ENCODE measurements around the gene GLRA2.
A peak's percentile ranks its signal among the peaks of the same experiment; 100 is the strongest.

Gene GLRA2

DNA sequence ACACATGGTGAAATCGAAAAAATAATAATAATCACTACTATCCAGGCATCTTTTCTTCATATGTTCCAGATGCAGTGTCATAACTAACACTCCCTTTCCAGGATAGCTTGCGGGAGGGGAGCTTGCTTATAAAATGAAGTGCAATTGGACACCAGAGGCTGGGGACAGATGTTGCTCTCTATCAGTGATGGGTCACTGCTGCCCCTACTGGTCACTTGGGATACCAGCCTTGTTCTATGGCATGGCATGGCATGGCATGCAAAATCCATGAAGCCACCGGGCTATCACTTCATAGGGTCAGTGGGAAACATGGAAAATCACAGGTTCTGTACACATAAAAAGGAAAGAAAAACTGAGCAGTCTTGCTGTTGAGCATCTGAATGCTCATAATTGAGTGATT, 168.1 kb downstream of the GLRA2 start:
- DNase-seq = peak in 2 of 56 donors; percentile 0 to 3

DNA sequence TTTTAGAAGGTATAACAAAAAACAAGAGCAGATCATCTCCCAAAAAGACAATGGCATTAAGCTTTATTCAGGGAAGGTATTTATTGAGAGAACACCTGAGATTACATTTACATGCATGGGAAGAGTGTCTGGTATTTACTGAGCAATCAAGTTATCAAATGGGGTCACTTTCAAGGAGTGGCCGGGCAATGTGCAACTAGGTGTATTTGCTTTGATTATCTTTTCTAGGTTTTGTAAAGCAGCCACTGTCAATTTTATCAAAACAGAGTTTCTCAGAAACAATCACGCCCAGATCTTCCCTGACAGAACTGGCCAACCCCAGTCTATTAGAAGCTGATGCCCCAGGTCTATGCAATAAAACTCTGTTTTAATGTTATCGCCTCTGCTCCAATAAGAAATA, 169.5 kb downstream of the GLRA2 start:
- no peak for DNase-seq

DNA sequence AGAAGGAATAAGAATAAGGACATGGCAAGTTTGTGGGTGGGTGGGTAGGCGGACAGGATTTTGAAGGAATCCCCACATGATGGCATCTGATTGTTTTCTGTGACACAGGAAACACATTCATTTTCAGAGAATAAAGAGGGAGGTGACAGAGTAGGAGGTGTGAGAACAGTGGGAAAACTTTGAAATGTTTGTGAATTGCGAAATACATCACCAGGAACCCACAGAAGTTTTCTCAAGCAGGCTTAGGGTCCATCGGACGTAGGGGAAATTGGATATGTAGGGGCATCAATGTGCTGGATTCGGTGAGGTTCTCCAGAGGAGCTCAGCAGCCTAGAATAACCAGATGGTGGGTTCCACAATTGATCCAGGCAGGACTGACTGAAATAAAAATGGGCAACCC, 171.6 kb downstream of the GLRA2 start:
- DNase-seq = no peak

DNA sequence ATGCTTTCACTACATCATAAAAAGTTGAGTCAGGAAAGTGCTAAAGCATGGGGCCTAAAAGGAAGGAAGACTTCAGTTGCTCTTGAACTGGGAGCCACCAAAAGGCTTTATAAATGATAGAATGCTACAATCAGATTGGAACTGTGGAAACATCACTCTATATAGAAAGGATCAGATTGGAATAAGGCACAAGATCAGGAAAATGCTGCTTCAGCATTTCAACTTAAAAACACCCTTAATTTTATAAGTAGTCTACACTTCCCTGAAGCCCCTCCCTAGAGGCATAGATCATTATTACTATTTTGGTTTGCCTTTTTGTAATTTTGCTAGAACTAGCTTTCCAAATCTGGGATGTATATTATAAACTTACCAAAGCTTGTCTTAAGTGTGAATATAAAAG, 172.8 kb downstream of the GLRA2 start:
- no peak for DNase-seq

DNA sequence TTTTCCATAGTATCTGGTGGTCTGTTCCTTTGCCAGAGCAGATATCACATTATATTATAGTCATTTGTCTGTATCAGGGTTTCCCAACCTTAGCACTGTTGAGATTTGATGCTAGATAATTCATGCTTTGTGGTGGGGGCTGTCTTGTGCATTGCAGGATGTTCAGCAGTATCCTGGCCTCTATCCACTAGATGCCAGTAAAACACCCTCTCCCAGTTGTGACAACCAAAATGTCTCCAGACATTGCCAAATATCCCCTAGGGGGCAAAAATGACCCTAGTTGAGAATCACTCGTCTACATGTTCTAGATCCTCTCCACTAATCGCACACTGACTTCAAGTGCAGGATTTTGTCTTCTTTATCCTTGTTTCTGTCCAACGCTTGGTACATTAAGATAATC, 182.8 kb downstream of the GLRA2 start:
- DNase-seq = peak in 1 of 56 donors; percentile 0

DNA sequence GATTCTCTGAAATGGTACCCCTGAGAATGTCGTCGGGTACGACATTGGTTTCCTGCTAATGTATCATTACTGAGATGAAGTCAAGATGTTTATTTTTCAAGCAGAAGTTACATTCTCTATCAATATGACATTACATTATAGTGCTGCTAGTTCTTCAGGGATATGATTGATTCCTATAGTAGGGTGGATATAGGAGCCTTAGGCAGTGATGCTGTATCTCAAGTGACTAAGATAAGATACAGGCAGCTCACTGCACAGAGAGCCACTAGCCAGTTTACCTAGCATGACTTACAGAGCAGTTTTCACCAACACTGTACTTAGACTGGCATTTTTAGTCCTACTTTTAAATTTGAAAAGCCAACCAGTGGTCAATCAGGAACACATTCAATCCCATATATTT, 188.6 kb downstream of the GLRA2 start:
- DNase-seq = no peak

DNA sequence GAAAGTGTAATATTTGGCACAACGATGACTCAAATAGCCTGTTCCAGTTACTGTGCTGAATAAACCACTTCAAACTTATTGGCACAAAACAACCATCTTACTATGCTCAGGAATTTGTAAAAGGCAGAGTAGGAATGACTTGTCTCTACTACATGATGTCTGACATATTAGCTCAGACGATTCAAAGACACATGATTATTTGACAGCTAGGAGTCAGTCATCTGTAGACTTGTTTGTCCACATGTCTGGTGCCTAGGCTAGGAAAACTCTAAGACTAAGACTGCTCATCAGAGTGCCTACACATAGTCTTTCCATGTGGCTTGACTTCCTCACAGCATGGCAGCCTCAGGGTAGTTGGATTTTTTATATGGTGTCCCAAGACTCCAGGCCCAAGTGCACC, 189.1 kb downstream of the GLRA2 start:
- DNase-seq = no peak

DNA sequence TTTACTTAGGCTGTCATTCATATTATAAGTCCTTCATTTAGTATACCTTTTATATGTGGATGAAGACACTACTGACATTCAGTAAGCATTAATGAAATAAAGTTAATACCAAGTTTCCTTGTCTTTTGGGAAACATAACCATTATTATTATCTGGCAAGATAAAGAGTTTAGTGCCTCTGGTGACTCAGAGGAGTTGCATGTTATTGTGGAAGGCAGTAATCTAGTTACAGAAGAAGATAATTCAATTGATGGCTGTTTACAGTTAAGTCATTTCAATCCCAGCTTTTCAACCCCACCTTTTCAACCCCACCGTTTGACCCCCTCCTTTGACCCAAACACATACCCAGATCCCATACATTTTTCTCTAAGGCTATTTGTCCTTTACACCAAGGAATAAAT, 199.7 kb downstream of the GLRA2 start:
- no peak for DNase-seq

DNA sequence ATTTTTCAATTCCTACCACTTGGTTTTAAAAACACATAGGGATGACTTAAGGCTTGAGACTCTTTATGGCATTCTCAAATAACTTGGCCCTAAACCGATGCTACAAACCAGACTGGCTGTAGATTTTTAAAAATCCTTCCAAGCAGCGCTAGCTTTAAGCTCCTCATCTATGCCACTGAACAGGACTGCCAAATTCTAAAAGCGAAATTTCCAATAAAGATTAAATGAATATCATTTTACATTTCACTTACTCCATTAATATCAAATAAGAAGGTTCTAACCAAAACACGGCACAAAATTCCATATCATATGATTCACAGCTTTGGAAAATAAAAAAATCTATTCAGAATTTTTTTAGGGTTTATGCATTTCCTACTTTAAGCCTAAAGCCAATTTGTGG, 209.3 kb downstream of the GLRA2 start:
- no peak for DNase-seq

DNA sequence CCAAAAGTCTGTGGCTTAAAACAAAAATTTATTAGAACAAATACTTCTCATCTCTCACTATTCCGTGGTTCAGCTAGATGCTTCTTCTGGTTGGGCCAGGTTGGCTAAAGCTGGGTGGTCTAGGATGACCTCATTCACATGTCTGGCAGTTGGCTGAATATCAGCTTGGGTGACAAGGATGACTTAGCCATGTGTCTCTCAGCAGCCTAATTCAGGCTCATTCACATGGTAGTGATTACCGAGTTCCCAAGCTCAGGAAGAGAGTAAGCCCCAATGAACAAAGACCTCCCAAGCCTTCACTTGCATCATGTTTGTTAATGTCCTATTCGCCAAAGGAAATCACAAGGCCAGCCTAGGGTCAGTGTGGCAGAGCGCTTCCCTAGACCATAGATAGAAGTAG, 224.1 kb downstream of the GLRA2 start:
- no peak for DNase-seq

DNA sequence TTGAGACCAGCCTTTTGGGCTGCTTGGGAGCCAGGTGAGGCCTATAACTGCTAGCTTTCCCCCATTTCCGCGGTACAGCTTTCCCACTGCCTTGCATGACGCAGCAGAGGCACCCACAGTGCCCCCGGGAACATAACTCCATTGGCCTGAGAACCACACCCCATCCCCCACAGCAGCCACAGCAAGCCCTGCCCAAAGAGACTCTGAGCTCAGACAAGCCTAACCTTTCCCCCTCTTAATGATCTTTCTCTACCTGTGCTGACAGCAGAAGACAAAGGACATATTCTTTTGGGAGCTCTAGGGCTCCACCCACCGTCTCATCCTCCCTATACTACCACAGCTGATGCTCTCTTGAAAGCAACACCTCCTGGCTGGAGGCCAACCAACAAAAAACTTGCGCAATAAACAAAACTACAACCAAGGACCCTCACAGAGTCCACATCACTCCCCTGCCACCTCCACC, 228.7 kb downstream of the GLRA2 start:
- no peak for DNase-seq

DNA sequence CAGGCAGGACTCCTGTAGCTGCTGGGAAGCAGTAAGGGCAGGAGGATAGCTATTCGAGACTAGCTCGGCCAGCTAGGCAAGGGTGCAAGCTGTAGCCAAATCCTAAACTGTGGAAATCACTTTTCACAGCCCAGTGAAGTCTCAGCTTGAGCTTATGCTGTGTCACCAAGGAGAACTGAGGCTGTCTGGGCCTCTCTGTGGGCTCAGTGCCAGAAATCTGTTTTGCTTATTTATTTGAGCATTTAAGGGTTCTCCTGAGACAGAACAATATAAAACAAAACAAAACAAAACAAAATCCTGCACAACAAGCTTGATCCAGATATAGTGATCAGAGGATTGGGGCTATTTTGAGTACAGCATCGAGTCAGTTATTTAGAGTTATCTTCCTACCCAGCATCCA, 246.1 kb downstream of the GLRA2 start:
- no peak for DNase-seq

DNA sequence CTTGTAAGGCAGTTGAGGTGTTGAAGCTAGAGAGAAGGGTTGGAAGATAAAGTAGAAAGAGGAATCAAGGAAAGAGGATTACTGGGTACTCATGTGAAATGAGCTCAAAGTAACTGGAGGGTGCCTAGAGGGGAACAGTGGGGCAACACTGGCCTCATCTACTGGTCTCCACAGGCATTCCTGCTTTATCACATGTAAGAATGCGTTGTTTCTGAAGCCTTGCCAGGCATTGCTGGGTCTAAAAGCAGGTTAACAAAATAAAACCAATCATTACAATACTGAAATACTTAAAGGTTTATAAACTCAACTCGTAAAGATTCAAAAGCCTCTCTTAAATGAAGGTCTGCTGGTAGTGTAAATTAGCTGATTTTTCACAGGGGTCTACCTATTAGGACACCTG, 247.6 kb downstream of the GLRA2 start:
- DNase-seq = no peak

DNA sequence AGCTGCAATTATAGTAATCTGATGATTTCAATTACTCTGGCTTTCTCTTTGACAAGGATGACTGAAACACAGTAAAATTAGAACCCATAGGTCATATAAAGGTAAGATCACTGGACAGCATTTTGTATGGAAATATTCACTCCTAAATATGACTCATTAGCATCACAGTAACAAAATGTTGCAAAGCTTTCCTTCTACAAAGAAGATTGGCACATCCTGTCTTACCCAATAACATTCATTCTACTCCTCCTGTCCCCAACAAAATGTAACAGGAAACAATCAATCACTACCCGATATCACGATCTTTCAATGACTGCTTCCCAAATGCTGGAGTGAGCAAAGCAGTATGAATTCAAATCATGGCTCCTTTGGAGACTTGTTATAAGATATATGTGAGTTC, 248.2 kb downstream of the GLRA2 start:
- no peak for DNase-seq

DNA sequence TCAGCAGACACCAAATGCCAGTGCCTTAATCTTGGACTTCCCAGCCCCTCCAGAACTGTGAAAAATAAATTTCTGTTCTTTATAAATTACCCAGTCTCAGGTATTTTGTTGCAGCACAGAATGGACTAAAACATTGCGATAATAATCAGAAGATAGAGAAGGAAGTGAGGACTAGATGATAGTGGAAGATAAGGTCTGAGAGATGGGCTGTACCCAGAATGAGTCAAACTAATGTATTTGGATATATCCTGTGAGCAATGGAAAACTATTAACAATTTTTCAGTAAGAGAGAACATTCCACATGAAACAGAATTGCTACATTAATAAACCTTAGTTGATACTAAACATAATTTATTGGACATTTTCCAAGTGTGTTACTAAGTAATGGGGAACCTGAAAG, 250.2 kb downstream of the GLRA2 start:
- DNase-seq = no peak

Measured in nucleus accumbens (tissue), 56 donors.